Measurements from ENCODE around the gene KIF5C.
"Not testable (repeated sequence)": the region's sequence is repeated elsewhere in the genome, so short reads cannot be mapped to it uniquely, and the experiment has no call there.

Gene KIF5C

DNA sequence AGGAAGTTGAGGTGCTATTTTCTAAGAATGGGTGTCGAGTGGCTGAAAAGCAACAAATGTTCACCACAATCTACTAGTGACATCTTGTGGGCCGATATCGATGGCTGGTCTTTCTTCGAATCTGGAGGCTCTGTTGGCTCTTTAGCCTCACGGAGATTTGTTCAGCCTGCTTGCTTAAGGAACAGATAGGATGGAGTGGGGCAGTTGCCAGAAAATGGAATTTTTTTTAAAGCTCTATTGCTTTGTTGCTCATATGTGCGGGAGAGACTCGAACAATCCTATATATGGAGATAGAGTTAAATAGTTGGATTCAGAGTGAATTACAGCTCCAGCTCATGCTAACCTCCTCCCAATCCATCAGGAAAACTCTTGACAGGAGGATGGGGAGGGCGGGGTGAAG is 92.6 kb downstream of the KIF5C start:
- DNase-seq = no peak

DNA sequence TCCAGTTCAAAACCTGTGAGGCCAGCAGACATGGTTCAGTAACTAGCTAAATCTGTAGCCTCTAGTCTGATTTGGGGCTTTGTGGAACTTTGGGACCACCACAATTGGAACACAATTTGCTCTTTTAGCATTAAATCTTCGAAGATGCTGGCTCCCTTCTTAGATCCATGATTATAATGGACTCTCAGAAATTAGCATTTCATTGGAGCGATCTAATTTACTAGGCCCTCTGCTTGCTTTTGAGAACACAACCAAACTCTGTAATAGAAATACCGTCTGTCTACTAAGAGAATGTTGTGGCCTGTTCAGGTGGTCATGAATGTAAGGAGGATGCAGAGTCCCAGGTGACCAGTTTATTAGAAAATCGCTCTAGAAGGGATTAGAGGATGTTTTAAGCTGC is 93.3 kb downstream of the KIF5C start:
- DNase-seq = no peak

- no peak for DNase-seq
Observed at GRCh38 chr2:148968776-148969319, 93.8 kb downstream of the KIF5C start.

- DNase-seq = no peak
Observed at GRCh38 chr2:148969659-148970061, 94.6 kb downstream of the KIF5C start.

- DNase-seq = no peak
Observed at GRCh38 chr2:148970385-148970784, 95.4 kb downstream of the KIF5C start.

DNA sequence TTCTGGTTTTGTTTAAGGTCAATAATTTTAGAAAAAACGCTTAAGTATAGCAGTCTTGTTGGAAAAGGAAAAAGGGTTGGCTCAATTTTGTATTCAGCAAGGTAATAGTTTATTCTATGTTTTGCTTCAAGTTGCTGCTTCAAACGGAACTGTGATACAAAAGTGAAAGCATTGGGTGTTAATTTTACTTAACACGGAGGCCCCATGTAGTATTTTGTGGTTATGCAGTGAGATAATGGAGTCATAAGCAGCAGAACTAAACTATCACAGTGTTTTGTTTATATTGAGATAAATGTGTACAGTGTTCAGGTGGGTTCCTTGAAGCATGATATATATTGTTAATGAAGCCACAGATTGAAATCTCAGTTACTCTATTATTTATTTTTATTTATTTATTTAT is 96.5 kb downstream of the KIF5C start:
- no peak for DNase-seq

DNA sequence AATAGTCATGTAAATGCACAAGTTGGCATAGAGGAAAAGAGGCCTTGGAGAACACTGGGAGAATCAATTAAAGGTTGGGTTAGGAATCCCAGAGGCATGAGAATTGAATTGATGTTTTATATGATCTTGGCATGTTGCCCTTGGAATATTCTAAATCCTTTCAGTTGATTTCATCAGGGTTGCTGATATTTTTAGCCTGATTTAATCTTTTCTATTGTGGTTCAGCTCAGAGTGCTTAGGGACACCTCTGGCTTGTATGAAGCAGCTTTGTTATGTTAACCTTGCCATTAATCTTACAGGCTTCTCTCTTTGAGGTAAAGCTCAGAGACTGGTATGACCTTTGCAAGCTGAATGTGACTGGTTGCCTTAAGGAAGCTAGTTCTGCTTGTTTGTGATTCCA is 99.1 kb downstream of the KIF5C start:
- no peak for DNase-seq

DNA sequence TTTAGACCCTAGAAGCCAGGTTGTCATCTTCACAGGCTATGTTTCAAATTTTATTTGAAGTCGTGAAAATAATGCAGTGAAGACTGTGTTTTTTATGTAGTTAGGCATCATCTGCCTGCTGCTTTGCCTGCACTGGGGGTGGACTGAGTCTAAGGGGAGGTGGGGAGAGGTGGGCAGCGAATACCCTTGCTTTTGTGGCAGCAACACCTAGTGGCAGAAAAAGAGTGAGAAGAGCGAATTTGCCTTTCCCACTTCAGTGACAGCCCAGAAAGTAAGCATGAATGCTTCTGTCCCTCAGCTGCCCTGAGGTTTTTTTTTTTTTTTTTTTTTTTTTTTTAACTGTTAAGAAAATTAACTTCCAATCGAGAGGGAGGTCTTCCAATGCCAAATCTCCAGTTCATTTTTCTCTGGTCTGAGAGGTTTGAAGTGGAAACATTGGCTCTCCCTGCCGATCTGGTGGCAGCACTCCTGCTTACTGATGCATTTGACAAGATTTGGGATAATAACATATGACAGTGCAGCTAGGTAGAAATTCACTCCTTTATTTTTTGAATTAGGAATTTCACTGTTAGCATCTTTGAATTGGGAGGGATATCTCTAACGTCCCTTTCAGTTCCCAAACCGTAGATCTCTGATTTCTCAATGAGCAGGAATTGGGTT is 103.1 kb downstream of the KIF5C start:
- DNase-seq = no peak

DNA sequence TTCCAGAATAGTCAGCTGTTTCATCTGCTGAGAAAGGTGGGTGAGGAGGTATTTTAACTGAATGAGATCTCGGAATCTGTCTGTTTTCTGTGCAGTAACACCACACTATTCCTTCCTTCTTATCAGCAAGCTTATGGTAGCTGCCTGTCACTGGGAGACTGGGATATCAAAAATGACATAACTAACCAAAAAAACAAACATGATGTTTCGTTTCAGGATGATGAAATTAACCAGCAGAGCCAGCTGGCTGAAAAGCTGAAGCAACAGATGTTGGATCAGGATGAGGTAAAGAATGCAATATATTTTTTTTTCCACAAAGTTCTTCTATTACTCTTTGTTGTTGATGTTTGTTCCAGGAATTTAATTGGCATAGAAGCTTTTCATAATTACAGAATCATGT is 103.7 kb downstream of the KIF5C start:
- DNase-seq = no peak

- DNase-seq = no peak
Observed at GRCh38 chr2:148979164-148979918, 104.3 kb downstream of the KIF5C start.

DNA sequence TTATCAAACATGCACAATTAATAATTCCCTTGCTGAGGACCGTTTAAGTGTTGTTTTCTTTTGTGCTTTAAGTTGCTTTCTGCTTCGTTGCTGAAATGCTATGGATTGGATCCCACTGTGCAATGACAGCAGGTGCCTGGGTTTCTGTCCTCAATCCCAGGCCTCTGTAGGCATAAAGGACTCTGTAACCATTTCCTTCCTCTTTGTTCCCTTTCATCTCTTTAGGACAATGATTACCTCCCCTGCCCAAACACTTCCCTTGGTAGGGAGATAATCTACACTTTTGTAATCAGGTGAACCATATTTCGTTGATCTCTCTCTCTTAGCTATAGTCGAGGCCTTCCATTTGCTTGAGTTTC is 104.9 kb downstream of the KIF5C start:
- DNase-seq = no peak

GRCh38 chr2:148980496-148980895 is 105.5 kb downstream of the KIF5C start:
- not testable (repeated sequence) for DNase-seq

DNA sequence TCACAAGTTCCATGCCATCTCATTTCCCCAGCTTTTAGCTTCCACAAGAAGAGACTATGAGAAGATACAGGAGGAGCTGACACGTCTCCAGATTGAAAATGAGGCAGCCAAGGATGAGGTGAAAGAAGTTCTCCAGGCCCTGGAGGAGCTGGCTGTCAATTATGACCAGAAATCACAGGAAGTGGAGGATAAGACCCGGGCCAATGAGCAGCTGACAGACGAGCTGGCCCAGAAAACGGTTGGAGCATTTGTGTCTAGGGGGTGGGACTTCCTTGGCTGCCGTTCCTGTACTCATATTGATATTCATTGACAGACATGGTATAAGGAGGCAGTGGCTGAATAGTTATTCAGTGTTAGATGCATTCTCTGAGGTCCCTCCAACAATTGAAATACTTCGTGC is 106.3 kb downstream of the KIF5C start:
- DNase-seq = no peak

DNA sequence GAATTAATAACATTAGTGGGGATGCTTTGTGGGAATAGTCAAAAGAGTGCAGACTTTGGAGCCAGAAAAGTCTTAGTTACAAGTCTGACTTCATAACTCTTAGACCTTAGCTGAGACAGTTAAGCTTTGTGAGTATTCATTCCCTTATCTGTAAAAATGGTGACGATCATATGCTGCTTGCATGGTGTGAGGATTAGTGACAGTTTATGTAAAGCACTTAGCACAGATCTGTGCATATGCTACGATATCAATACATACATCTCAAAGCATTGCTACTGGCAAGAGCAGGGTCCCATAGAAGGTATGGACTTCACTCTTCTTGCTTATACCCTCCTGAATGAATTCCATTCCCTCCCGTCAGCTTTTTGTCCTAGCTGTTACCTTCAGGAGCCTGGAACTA is 106.8 kb downstream of the KIF5C start:
- no peak for DNase-seq

DNA sequence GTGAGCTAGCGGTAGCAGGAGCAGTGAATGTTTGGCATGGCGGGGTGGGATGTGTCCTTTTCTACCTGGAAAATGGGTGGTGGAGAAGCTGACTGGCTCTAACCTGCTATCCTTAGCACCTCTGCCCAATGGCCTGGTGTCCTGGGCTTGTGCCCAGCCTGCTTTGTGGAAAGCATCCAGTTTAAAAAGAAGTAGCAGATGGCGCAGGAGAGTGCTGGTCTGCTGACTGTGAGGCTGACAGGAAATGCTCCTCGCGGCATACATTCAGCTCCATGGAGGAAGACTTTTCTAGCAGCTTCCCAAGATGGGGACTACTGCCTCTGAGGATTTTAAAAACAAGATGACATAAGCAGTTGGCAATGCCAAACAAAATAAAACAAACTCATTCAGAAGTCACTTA is 107.3 kb downstream of the KIF5C start:
- no peak for DNase-seq

DNA sequence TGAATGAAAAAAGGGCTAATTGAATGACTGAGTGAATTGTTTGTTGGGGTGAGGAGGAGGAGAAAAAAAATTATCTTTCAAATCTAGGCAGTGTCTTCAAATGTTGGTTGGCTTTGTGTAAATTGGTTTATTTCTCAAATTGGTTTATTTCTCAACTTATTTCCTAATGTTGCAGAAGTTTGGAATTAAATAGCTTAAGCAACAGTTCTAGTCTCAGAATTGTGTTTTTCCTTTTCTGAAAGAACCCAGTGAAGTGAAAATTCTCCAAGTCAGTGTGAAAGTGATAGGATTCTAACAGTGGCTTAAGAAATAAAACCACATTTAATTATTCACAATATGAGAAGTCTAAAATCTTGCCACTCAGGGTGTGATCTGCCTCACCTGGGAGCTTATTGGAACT is 108.9 kb downstream of the KIF5C start:
- no peak for DNase-seq

DNA sequence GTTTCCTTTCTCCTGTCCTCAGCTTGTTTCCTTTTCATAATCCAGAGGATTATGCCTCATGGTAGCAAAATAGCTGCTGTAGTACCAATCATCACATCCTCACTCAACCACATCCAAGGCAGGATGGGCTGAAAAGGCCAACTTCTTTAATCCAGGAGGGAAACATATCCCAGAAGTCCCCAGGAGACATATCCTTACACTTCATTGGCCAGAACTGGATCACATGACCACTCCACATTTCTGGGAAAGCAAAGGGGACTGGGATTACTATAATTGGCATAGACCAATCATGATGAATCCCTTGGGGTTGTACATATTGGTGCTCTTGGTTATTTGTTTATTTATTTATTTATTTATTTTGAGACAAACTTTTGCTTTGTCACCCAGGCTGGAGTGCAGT is 109.4 kb downstream of the KIF5C start:
- no peak for DNase-seq

DNA sequence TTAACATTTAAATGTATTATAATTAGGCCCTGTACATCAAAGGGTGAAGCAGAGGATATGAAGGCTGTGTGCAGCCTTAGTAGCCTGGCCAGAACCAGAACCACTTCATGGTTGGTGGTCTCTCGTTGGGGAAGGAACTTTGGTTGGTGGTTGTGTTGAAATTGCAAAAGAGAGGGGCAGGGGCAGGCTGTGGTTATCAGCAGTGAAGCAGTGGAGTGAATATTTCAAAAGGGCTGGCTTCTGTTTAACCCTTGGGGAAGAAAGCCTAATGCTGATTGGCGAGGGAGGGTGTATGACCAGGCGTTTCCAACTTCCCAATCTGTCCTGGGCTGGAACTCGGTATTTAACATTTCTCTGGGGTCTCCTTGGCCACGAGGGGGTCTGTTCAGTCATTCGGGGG is 112.3 kb downstream of the KIF5C start:
- DNase-seq = no peak

GRCh38 chr2:148988337-148988736 is 113.3 kb downstream of the KIF5C start:
- DNase-seq = no peak

DNA sequence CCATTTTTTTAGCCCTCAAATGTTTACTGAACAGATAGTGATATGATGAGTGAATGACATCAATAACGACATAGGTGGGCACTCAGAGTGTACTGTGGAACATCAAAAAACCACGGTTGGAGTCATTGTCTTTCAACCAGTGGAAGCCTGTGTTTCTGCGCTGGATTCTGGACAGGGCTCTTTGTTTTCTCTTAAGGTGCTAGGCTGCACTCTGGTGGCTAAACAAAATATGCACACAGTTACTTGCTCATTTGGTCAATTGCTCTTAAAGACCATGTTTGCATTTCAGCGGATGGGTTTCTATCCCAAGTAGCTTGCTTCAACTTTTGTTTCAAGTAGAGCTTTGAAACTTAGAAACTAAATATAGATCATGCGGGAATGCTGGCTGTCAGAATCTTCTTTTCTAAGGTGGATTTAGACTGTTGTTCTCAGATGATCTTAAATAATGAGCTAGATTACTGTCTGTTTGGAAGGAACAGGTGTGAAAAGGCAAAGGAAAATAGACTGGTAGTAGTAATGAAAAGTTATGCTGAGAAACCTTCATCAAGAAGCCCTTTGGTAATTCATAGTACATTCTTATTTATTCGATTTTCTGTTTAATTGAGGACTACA is 115.0 kb downstream of the KIF5C start:
- peak; percentile 49 to 73 for DNase-seq

- DNase-seq = no peak
Observed at GRCh38 chr2:148990968-148991367, 115.9 kb downstream of the KIF5C start.

DNA sequence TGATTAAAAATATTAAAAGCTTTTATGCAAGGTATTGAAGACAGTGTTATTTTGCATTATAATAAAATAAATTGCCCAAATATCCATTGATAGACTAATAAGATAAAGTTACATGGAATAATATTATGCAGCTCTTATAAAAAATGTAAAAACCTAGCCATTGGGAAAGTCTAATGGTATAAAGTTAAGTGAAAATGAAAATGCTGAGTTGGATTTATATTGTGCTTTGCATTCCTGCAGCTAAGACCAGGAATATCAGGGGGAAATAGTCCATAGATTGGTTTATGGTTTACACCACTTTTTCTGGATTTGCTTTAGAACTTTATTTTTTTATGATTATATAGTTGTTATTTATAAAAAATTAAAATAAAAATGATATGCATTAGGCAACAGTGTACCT is 117.4 kb downstream of the KIF5C start:
- DNase-seq = no peak

- DNase-seq = no peak
Observed at GRCh38 chr2:148993351-148993750, 118.3 kb downstream of the KIF5C start.

GRCh38 chr2:148994341-148994740 is 119.3 kb downstream of the KIF5C start:
- DNase-seq = no peak
